Spleen (tissue), 11 donors: ENCODE data around the gene FRAS1. TPM values are rescaled to one million over a fixed set of nuclear protein-coding genes. Genes with fewer than 3 reads are reported as not detected.

Source experiments
- DNase-seq: peaks from one replicate; pipeline ENCODE4 v3.0.0-alpha.2; 2020
- H3K27ac ChIP-seq, 8 donors: fragments of 200-600 bp; sonication (generic) in 7 of 8; 1 replicate in 4 of 8; 2 replicates in 4 of 8; pipeline versions ENCODE4 v1.5.0 to v1.8.0; 2016 to 2021; ENCODE audit warnings: inconsistent platforms in 4 of 8, mild to moderate bottlenecking in 4 of 8, moderate library complexity in 1 of 8
- H3K27me3 ChIP-seq, 7 donors: fragments of 200-600 bp; sonication (generic) in 6 of 7; replicated peaks in 1 of 7; 1 replicate in 4 of 7; 2 replicates in 3 of 7; pipeline versions ENCODE4 v1.5.0 to v1.8.0; 2016 to 2021; ENCODE audit warnings: inconsistent platforms in 3 of 7, mild to moderate bottlenecking in 1 of 7
- H3K36me3 ChIP-seq, 6 donors: fragments of 200-600 bp; sonication (generic) in 5 of 6; 1 replicate in 4 of 6; 2 replicates in 2 of 6; pipeline versions ENCODE4 v1.5.0 to v1.8.0; 2016 to 2021; ENCODE audit warnings: inconsistent platforms in 2 of 6
- H3K4me1 ChIP-seq, 6 donors: fragments of 200-600 bp; sonication (generic) in 5 of 6; 1 replicate in 3 of 6; 2 replicates in 3 of 6; pipeline versions ENCODE4 v1.5.0 to v1.8.0; 2016 to 2021; ENCODE audit warnings: inconsistent platforms in 3 of 6
- H3K4me3 ChIP-seq, 8 donors: fragments of 200-600 bp; sonication (generic) in 7 of 8; 1 replicate in 4 of 8; 2 replicates in 4 of 8; pipeline versions ENCODE4 v1.5.0 to v1.8.0; 2016 to 2021; ENCODE audit warnings: inconsistent platforms in 4 of 8, mild to moderate bottlenecking in 4 of 8, moderate library complexity in 2 of 8
- H3K9me3 ChIP-seq, 8 donors: fragments of 200-600 bp; sonication (generic) in 7 of 8; 1 replicate in 4 of 8; 2 replicates in 4 of 8; pipeline versions ENCODE4 v1.5.0 to v1.8.0; 2016 to 2021; ENCODE audit warnings: inconsistent platforms in 4 of 8
- POLR2A ChIP-seq, 3 donors: fragments of 450-650 bp; IDR thresholded peaks; one replicate each; pipeline ENCODE4 v1.5.1; 2017; ENCODE audit warnings: antibody characterized with exemption in 3 of 3, mild to moderate bottlenecking in 1 of 3
- POLR2AphosphoS5 ChIP-seq, 3 donors: sonication (generic); formaldehyde crosslinking; IDR thresholded peaks; one replicate each; pipeline ENCODE4 v1.5.1; 2017; ENCODE audit warnings: antibody characterized with exemption in 3 of 3
- WGBS, 5 donors: extraction: QIAGEN DNeasy Blood & Tissue Kit in 3 of 5; methylation state at CpG; one replicate each; pipeline versions ENCODE4 v1.1.5 to v1.1.7; 2013 to 2018; 5-methylcytosine and 5-hydroxymethylcytosine counted together
- intact Hi-C: fragments of 100-400 bp; cut with DNase I; formaldehyde crosslinking; loops from one replicate; pipeline ENCODE4 v1.15.0; 2023; ENCODE audit warnings: low total_unique reads
- polyA plus RNA-seq, 3 donors: library from polyadenylated mRNA; stranded (reverse); fragments of 200-250 nt; gene quantifications; one replicate each; pipeline ENCODE4 v1.2.1, GENCODE V29; 2013
- total RNA-seq, 7 donors: library from RNA; depleted of rRNA in 3 of 7; stranded (reverse); fragments of >200 nt in 3 of 7; fragmentation: NEBNext Ultra II Directional in 4 of 7; extraction: Animal tissue kit (Norgen Biotek cat#: 25700) in 4 of 7; gene quantifications; one replicate each; pipeline versions ENCODE4 v1.1.0 to v1.2.1, GENCODE V29; 2016 to 2021
- TF ChIP-seq, protein P1 (sequence below), 11 experiments: fragments of 200-600 bp in 7 of 11; fragments of 450-650 bp in 4 of 11; sonication (generic) in 4 of 11; IDR thresholded peaks in 8 of 11; conservative IDR thresholded peaks in 3 of 11; 1 replicate in 7 of 11; 2 replicates in 4 of 11; pipeline versions ENCODE4 v1.4.0 to v1.8.0; 2016 to 2021; ENCODE audit warnings: antibody characterized with exemption in 11 of 11, inconsistent platforms in 4 of 11, mild to moderate bottlenecking in 1 of 11
- donor health status: healthy with polysubstance abuse.
- donor health status: DM: no; HTN: no; CAD: no; lungs with moderate emphysema.
- donor health status: DM: no; HTN: no; CAD: no.
- donor health status: Bipolar disorder and iron deficiency.
- donor health status: healthy.
- donor health status: DM: no; HTN: no; CAD: no.
- donor health status: DM: yes; HTN: yes; CAD: no.

FRAS1 gene
- total and polyA plus RNA-seq, 10 donors: 0.10 to 3.0 (median 1.3) TPM

DNA sequence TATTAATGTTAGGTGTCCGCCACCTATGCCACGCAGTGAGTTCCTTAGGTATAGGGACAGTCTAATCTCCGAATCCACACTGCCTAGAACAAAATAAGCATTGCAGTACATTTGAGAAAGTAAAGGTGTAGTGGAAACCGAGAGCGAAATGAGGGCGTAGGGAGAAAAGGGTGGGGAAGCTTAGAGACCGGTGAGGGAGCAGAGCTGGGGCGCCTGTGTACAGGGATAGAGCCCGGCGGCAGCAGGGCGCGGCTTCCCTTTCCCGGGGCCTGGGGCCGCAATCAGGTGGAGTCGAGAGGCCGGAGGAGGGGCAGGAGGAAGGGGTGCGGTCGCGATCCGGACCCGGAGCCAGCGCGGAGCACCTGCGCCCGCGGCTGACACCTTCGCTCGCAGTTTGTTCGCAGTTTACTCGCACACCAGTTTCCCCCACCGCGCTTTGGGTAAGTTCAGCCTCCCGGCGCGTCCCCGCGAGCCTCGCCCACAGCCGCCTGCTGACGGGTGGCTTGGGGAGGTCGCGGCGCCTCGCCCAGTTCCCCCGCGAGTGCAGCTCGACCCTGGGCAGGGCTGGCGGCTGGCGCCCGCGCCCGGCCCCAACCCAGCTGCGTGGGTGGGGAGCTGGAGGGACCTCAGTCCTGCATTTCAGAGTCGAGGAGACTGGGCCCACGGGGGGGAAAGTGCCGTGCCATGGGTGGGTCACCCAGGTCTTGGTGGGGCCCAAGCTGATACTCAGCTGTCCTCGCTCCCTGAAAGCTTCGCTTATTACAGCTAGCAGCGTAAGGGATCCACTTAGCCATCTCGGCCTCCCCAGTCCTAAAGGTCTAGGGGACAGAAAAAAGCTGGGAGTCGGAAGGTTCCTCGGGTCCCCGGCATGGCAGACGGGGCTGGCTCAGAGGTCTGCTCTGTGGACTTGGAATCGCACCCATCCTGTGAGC is 494.6 kb downstream of the FRAS1 start, which contains the start of gene ANXA3:
Gene ANXA3 (plus strand): TSS at position 351 of the 932 bp plus-strand sequence. CDS start 2,704 bp downstream, outside the sequence.
- H3K4me1 ChIP-seq: peaks cover 0 to 35% (median 19%) of the 10 kb centered on the region in 6 donors
- 7 to 11% (median 8%) methylated on average over 43 to 65 of the region's 65 CpGs for WGBS, 5 donors
- H3K27ac ChIP-seq: peak within 1 kb of the TSS in 7 of 8 donors; percentile 44 to 92 (median 83)
- TF ChIP-seq POLR2A (IDR thresholded peaks at IDR 0.05) (no peak), POLR2AphosphoS5 (IDR thresholded peaks at IDR 0.05) (peak in 1 of 3 donors; percentile 58)
- TF ChIP-seq, protein P1, sequence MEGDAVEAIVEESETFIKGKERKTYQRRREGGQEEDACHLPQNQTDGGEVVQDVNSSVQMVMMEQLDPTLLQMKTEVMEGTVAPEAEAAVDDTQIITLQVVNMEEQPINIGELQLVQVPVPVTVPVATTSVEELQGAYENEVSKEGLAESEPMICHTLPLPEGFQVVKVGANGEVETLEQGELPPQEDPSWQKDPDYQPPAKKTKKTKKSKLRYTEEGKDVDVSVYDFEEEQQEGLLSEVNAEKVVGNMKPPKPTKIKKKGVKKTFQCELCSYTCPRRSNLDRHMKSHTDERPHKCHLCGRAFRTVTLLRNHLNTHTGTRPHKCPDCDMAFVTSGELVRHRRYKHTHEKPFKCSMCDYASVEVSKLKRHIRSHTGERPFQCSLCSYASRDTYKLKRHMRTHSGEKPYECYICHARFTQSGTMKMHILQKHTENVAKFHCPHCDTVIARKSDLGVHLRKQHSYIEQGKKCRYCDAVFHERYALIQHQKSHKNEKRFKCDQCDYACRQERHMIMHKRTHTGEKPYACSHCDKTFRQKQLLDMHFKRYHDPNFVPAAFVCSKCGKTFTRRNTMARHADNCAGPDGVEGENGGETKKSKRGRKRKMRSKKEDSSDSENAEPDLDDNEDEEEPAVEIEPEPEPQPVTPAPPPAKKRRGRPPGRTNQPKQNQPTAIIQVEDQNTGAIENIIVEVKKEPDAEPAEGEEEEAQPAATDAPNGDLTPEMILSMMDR (IDR thresholded peaks at IDR 0.05 in 8 of 11, conservative IDR thresholded peaks at IDR 0.05 in 3 of 11): no peak
- peaks cover 0 to 40% (median 19%) of the 10 kb centered on the region in 7 donors for H3K27me3 ChIP-seq
- H3K36me3 ChIP-seq: peaks cover 0 to 18% (median 0%) of the 10 kb centered on the region in 6 donors
- peak within 1 kb of the TSS; percentile 3 to 79 (median 46) for H3K4me3 ChIP-seq
- peak; percentile 89 for DNase-seq
- intact Hi-C loops: no loop called here
- H3K9me3 ChIP-seq: no peaks in the 10 kb centered on the region

DNA sequence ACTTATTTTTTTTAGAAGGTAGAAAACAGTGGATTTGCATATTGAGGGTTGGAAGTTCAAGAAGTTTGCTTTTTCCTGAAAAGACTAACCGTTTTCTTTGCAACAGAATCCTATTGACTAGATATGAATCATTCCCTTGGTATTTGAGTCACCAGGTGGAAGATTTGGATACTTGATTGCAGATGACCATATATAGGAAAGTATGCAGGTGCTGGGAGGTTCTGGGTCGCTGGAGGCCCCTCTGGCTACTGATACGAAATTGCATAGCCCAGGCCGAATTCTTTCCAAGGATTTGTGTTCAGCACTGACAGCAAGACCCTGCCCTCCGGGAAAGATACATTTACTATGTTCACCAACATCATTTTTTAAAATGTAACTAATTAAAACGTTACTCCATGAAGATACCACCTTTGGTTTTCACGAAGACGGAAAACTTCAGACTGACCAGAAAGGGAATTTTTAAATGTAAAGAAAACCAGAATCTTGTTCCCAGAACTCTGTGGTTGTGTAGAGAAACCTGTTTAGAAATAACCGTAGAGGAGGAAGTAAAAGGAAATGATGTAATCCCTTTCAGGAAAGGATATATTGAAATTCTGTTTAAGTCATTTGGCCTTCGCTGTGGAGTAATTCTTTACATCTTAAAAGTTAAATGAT is 495.4 kb downstream of the FRAS1 start:
- H3K27ac ChIP-seq: peak overlapping the region in 7 of 8 donors; percentile 44 to 92 (median 83)
- 30 to 52% (median 41%) methylated on average over 10 of the region's 10 CpGs for whole genome bisulfite sequencing, 5 donors
- DNase-seq: no peak

DNA sequence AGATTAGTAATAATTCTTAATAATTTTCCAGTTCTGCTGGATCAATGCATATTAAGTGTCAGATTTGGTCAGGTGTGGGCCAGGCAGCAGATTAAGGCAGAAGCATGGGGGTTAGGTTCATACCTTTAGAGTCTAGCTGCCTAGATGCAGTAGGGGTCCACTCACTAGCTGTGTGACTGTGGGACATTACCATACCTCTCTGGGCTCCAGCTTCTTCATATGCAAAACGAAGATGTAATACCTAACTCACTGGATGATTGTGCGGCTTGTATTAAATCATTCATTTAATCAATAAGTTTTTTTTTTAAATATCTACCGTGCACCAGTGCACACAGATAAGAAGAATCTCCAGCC is 495.9 kb downstream of the FRAS1 start:
- TF ChIP-seq POLR2AphosphoS5 (IDR thresholded peaks at IDR 0.05): no peak
- TF ChIP-seq, protein P1 (IDR thresholded peaks at IDR 0.05 in 8 of 11, conservative IDR thresholded peaks at IDR 0.05 in 3 of 11): no peak
- WGBS, 5 donors: 70 to 95% (median 82%) methylated on average over 3 of the region's 3 CpGs
- intact Hi-C loops: no loop called here
- no peak for DNase-seq
- Histone ChIP-seq H3K4me1 (peaks cover 0 to 38% (median 19%) of the 10 kb centered on the region in 6 donors), H3K4me3 (peak overlapping the region in 3 of 8 donors; percentile 47 to 79 (median 53)), H3K27me3 (peaks cover 0 to 40% (median 19%) of the 10 kb centered on the region in 7 donors), H3K27ac (peak overlapping the region in 5 of 8 donors; percentile 44 to 92 (median 88)), H3K9me3 (no peaks in the 10 kb centered on the region), H3K36me3 (peaks cover 0 to 18% (median 0%) of the 10 kb centered on the region in 6 donors)

More for the DNA sequence above, 495.4 kb downstream of the FRAS1 start:
- Histone ChIP-seq H3K36me3 (peaks cover 0 to 18% (median 0%) of the 10 kb centered on the region in 6 donors), H3K4me3 (peak overlapping the region in 7 of 8 donors; percentile 41 to 79 (median 47)), H3K4me1 (peaks cover 0 to 37% (median 19%) of the 10 kb centered on the region in 6 donors), H3K27me3 (peaks cover 0 to 40% (median 19%) of the 10 kb centered on the region in 7 donors), H3K9me3 (no peaks in the 10 kb centered on the region)
- intact Hi-C loops: no loop called here
- TF ChIP-seq POLR2AphosphoS5 (IDR thresholded peaks at IDR 0.05) (no peak), POLR2A (IDR thresholded peaks at IDR 0.05) (no peak)
- TF ChIP-seq, protein P1 (IDR thresholded peaks at IDR 0.05 in 8 of 11, conservative IDR thresholded peaks at IDR 0.05 in 3 of 11): no peak
